ENCODE data around the gene CD59. TPM values are rescaled to one million over a fixed set of nuclear protein-coding genes. Genes with fewer than 3 reads are reported as not detected.
A peak's percentile ranks its signal among the peaks of the same experiment; 100 is the strongest.

CD59 gene
- total RNA-seq, 1 donor from 2014 or later, result 816 TPM

- H3K36me3 ChIP-seq, result no peaks in the 10 kb centered on the region
- no peaks in the 10 kb centered on the region for H3K27me3 ChIP-seq (ENCODE audit: low read depth)
- no peak for TF ChIP-seq CTCF (IDR thresholded peaks at IDR 0.05)
- no peaks in the 10 kb centered on the region for H3K9me3 ChIP-seq
- DNase-seq (no peak), ATAC-seq (no peak)
- intact Hi-C loops (cut with DNase I), result no loop called here
- no peak overlapping the region for H3K4me3 ChIP-seq
- peaks cover 52% of the 10 kb centered on the region for H3K4me1 ChIP-seq
- H3K27ac ChIP-seq, result no peak overlapping the region
Observed at GRCh38 chr11:33696411-33696810, 39.8 kb downstream of the CD59 start.

- TF ChIP-seq CTCF (IDR thresholded peaks at IDR 0.05), result no peak
- peaks cover 57% of the 10 kb centered on the region for H3K4me1 ChIP-seq
- no peaks in the 10 kb centered on the region for H3K9me3 ChIP-seq
- no peaks in the 10 kb centered on the region for H3K27me3 ChIP-seq (ENCODE audit: low read depth)
- DNase-seq (peak; percentile 51), ATAC-seq (no peak)
- H3K36me3 ChIP-seq, result no peaks in the 10 kb centered on the region
- H3K4me3 ChIP-seq, result no peak overlapping the region
- intact Hi-C loops (cut with DNase I), result no loop called here
- no peak overlapping the region for H3K27ac ChIP-seq
Observed at GRCh38 chr11:33695051-33695566, 41.1 kb downstream of the CD59 start.

- H3K27me3 ChIP-seq (ENCODE audit: low read depth), result no peaks in the 10 kb centered on the region
- no peaks in the 10 kb centered on the region for H3K36me3 ChIP-seq
- TF ChIP-seq CTCF (IDR thresholded peaks at IDR 0.05), result no peak
- intact Hi-C loops (cut with DNase I), result no loop called here
- no peaks in the 10 kb centered on the region for H3K9me3 ChIP-seq
- DNase-seq (no peak), ATAC-seq (no peak)
- no peak overlapping the region for H3K4me3 ChIP-seq
- no peak overlapping the region for H3K27ac ChIP-seq
- peaks cover 55% of the 10 kb centered on the region for H3K4me1 ChIP-seq
Observed at GRCh38 chr11:33694346-33695050, 41.7 kb downstream of the CD59 start.

DNA sequence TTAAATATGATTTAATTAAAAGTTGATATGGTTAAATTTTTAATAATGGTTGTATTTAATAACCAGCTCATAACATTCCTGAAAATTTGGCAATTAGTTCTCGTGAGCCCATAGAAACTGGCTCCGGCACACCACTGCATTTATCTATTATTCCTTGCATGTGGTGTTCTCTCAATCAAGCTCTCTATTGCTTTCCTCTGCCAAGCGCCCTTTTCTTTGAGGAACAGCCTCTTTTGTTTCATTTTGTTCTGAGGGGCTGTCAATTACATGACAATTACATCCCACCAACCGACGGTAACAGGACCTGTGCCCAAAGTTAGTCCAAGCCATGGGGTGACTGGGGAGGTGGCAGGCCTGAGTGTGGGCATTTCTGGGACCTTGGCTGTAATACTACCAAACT is 43.7 kb downstream of the CD59 start:
- intact Hi-C loops (cut with DNase I), result no loop called here
- H3K27me3 ChIP-seq (ENCODE audit: low read depth), result no peaks in the 10 kb centered on the region
- ATAC-seq (no peak), DNase-seq (no peak)
- TF ChIP-seq CTCF (IDR thresholded peaks at IDR 0.05), result no peak
- no peaks in the 10 kb centered on the region for H3K9me3 ChIP-seq
- no peaks in the 10 kb centered on the region for H3K36me3 ChIP-seq
- H3K27ac ChIP-seq, result peak overlapping the region; percentile 82
- peaks cover 53% of the 10 kb centered on the region for H3K4me1 ChIP-seq
- H3K4me3 ChIP-seq, result no peak overlapping the region

DNA sequence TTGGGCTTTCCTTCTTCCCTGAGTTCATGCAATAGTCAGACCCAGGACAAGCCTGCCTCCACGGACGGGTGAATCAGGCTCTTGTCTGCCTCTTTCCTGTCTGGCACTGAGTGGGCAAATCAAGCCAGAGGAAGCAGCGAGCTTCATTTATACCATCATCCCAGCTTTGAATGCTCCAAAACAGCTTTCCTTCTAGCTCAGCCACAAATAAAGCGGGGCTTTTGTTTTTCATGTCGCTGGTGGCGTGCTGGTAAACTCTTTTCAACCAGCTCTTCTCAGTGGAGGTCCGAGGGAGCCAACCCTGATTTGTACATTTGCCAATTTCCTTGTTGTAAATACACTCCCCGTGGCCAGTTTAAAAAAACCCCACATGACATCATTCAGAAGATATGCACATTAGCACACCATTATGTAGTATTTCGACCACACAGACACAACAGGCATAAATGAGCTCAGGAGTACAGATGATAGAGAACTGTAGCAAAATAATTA is 44.2 kb downstream of the CD59 start:
- Histone ChIP-seq H3K4me3 (no peak overlapping the region), H3K36me3 (no peaks in the 10 kb centered on the region), H3K9me3 (no peaks in the 10 kb centered on the region), H3K27me3 (ENCODE audit: low read depth) (no peaks in the 10 kb centered on the region), H3K4me1 (peaks cover 53% of the 10 kb centered on the region), H3K27ac (peak overlapping the region; percentile 82)
- intact Hi-C loops (cut with DNase I), result no loop called here
- peak; percentile 59 to 83 for ATAC-seq
- DNase-seq, result no peak
- no peak for TF ChIP-seq CTCF (IDR thresholded peaks at IDR 0.05)

Data from lower lobe of right lung (tissue), 2 donors.